Measurements from ENCODE around the gene RBM41. TPM values are rescaled to one million over a fixed set of nuclear protein-coding genes. Genes with fewer than 3 reads are reported as not detected.
"Not testable (repeated sequence)": the region's sequence is repeated elsewhere in the genome, so short reads cannot be mapped to it uniquely, and the experiment has no call there.

The RBM41 gene
- total RNA-seq: 13.2 and 14.7 TPM in 2 replicates

DNA sequence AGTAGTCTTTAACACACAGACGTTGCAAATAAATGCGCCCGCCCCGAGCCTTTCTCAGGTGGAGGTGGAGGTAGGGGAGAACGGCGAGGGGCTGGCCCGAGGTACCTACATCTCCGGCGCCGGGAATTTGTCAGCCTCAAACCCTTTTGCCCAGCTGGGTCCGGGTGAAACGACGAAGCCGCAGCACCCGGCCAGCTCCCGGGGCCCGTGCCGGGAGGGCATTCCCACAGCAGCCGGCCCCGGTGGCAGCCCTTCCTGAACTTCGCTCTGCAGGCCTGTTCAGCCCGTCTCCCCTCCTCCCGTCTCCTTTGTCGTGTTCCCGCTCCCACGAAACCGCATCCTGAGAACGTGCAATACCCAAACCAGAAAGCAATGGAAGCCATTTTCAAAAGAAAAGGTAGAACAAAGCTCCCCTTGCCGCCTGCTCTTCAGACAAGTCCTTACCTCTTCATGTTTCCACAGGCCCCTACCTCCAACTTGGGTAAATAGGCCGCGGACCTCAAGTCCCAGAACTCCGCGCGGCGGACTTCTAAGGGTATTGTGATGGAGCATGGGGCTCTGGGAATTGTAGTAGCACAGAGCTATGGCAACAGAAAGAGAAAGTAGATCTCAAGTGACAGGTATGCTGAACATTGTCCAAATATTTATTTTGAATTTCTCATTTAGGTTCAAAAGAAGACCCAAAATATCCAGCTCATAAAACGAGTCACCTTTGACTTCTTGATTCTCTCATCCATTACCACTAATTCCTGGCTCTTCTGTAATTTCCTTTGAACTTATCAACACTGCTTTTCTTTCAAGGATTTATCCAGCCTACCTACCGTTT, at the start of gene RBM41:
RBM41 (minus strand) TSS at position 501 of the 826 bp plus-strand sequence; CDS start at position 452, 49 bp downstream.
- DNase-seq (ENCODE audit: low read depth): peak; percentile 78
- peak within 1 kb of the TSS; percentile 72 for H3K4me3 ChIP-seq (ENCODE audit: low read depth, low read length)
- TF ChIP-seq, protein P1, sequence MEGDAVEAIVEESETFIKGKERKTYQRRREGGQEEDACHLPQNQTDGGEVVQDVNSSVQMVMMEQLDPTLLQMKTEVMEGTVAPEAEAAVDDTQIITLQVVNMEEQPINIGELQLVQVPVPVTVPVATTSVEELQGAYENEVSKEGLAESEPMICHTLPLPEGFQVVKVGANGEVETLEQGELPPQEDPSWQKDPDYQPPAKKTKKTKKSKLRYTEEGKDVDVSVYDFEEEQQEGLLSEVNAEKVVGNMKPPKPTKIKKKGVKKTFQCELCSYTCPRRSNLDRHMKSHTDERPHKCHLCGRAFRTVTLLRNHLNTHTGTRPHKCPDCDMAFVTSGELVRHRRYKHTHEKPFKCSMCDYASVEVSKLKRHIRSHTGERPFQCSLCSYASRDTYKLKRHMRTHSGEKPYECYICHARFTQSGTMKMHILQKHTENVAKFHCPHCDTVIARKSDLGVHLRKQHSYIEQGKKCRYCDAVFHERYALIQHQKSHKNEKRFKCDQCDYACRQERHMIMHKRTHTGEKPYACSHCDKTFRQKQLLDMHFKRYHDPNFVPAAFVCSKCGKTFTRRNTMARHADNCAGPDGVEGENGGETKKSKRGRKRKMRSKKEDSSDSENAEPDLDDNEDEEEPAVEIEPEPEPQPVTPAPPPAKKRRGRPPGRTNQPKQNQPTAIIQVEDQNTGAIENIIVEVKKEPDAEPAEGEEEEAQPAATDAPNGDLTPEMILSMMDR (IDR thresholded peaks at IDR 0.05; ENCODE audit: insufficient read depth, low read depth, low read length): no peak

- TF ChIP-seq, protein P1 (IDR thresholded peaks at IDR 0.05; ENCODE audit: insufficient read depth, low read depth, low read length): no peak
- DNase-seq (ENCODE audit: low read depth): no peak
- H3K4me3 ChIP-seq (ENCODE audit: low read depth, low read length): no peak overlapping the region
Measured at GRCh38 chrX:107168257-107168656, 49.6 kb upstream of the RBM41 start.

DNA sequence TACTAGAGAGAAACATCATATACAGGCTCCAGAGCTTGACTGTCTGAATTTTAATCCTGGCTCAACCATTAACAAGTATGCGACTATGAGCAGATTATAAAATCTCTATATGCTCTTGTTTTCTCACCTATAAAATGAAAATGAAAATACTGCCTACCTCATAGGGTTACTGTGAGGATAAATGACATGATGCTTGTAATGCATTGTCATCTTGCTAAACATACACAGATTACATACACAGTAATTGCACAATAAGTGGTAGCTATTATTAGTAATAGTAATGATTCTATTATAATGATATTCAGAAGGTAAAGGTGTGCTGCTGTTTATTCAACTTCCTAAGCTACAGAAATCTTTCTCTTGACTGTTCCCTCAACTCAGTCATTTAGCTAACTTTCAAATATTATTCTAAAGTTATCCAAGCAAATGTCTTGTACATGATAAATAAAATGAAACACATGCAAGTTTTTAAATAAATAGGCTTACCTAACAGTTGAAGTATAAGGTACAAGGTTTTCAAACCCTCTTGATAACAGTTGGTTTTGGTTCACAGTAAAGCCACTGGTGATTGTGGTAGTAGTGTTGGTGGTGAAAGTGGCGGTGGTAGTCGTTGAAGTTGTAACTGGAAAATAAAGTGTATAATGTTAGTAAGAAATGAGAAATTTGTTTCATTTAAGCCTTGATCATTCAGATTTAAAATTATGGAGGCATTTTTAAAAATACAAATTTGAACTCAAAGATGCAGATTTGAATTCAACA, 48.7 kb upstream of the RBM41 start:
- no peak overlapping the region for H3K4me3 ChIP-seq (ENCODE audit: low read depth, low read length)
- TF ChIP-seq, protein P1 (IDR thresholded peaks at IDR 0.05; ENCODE audit: insufficient read depth, low read depth, low read length): no peak
- DNase-seq (ENCODE audit: low read depth): no peak

- H3K4me3 ChIP-seq (ENCODE audit: low read depth, low read length); DNase-seq (ENCODE audit: low read depth): not testable (repeated sequence)
Measured at GRCh38 chrX:107157618-107158017, 39.0 kb upstream of the RBM41 start.

GRCh38 chrX:107155621-107156430, 37.2 kb upstream of the RBM41 start:
- not testable (repeated sequence) for H3K4me3 ChIP-seq (ENCODE audit: low read depth, low read length); DNase-seq (ENCODE audit: low read depth)

DNA sequence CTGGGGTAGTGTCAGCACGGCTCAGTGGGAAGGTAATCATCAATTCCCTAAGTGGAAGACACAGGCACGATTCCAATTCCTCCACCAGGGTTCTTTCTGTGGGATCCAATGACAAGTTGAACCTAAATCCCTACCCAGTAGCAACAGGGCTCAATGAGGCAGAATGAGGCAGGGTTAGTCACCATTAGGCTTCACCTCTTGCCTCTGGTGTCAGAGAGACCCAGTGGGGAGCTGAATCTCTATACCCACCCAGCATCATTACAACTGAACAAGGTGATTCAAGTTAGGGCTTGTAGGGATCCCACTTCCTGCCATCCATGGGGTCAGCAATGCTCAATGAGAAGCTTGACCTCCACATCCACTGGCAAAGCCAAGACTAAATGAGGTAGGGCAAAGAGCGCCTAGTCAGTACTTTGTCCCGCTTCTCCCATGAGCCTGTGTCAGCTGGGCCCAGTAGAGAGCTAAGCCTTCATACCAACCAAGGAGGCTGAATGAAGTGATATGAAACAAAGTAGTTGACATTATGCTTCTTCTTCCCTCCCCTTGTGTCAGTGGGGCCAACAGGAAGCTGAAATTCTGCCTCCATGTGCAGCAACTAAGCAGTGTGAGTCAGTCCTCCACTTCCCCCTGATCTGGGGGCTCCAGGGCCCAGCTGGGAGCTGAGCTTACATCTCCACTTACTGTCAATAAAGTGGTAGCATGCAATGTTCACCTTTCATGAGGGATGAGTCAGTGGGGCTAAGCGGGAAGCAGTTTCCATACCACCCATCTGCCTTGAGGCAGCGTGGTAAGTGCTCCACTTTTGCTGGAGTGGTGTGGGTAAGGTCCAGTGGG, 36.4 kb upstream of the RBM41 start:
- peak; percentile 0 for DNase-seq (ENCODE audit: low read depth)
- H3K4me3 ChIP-seq (ENCODE audit: low read depth, low read length): no peak overlapping the region
- TF ChIP-seq, protein P1 (IDR thresholded peaks at IDR 0.05; ENCODE audit: insufficient read depth, low read depth, low read length): no peak

DNA sequence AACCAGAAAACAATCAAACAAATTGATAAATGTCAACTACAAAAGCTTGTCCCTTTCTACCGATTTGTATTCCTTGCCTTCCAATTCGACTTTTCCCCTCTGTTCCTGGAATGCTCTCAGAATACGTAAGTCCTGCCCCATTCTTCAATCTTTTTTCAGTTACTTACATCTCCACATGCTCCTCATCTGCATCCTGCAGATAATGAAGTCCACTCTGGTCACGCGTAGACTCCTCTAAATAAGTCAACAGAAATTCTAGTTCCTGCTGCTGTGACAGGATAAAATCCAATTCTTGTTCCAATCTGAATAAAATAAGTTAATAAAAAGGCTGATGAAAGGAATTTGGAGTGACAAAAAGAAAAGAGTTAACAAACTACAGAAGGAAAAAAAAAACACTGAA, 34.4 kb upstream of the RBM41 start:
- TF ChIP-seq, protein P1 (IDR thresholded peaks at IDR 0.05; ENCODE audit: insufficient read depth, low read depth, low read length): no peak
- no peak for DNase-seq (ENCODE audit: low read depth)
- H3K4me3 ChIP-seq (ENCODE audit: low read depth, low read length): no peak overlapping the region
